ENCODE data around the gene DMGDH.

DNA sequence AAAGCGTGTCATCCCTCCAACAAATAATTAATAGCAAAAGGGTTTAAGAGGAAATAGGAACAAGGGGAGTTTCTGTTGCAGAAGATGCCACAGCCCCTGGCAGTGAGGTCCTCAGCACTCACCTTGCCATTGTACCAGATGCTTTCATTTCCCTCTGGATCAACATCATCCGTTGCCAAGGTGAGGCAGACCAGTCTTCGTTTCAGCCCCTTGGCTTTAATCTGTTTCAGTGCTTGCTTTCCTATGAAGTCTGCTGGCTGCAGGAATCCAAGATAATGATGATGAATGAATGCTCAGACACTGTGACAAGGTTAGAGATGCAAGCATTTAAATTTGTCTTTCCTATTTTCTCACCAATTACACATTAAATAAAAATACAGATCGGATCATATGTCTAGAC, 64.3 kb downstream of the DMGDH start:
- TF ChIP-seq, protein P1, sequence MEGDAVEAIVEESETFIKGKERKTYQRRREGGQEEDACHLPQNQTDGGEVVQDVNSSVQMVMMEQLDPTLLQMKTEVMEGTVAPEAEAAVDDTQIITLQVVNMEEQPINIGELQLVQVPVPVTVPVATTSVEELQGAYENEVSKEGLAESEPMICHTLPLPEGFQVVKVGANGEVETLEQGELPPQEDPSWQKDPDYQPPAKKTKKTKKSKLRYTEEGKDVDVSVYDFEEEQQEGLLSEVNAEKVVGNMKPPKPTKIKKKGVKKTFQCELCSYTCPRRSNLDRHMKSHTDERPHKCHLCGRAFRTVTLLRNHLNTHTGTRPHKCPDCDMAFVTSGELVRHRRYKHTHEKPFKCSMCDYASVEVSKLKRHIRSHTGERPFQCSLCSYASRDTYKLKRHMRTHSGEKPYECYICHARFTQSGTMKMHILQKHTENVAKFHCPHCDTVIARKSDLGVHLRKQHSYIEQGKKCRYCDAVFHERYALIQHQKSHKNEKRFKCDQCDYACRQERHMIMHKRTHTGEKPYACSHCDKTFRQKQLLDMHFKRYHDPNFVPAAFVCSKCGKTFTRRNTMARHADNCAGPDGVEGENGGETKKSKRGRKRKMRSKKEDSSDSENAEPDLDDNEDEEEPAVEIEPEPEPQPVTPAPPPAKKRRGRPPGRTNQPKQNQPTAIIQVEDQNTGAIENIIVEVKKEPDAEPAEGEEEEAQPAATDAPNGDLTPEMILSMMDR (IDR thresholded peaks at IDR 0.05): no peak
- no peak for TF ChIP-seq ZFX (IDR thresholded peaks at IDR 0.05; ENCODE audit: borderline replicate concordance)
